ENCODE data around the gene ATP5F1E.

- TF ChIP-seq CTCF (IDR thresholded peaks at IDR 0.05): no peak
- peak; percentile 5 to 47 (median 37) for TF ChIP-seq POLR2A (IDR thresholded peaks at IDR 0.05)
Observed at GRCh38 chr20:59006864-59007664, 25.1 kb downstream of the ATP5F1E start, which contains the start of gene CTSZ.
